Activated T-cell treated with anti-CD3 and anti-CD28 coated beads for 48 hours (primary cell): Measurements from ENCODE around the gene MED15.

ENCODE experiments used
- DNase-seq: peaks from one replicate; pipeline ENCODE4 v3.0.0-alpha.2; 2020; ENCODE audit warnings: low read depth

MED15 gene

GRCh38 chr22:20626811-20627210 lies 119.4 kb downstream of the MED15 start:
- no peak for DNase-seq

GRCh38 chr22:20627432-20627831 lies 120.0 kb downstream of the MED15 start:
- no peak for DNase-seq

- DNase-seq = no peak
Observed at GRCh38 chr22:20628081-20628939, 120.9 kb downstream of the MED15 start.

GRCh38 chr22:20629401-20629800 lies 122.0 kb downstream of the MED15 start:
- no peak for DNase-seq

GRCh38 chr22:20630873-20631617 lies 123.6 kb downstream of the MED15 start:
- no peak for DNase-seq

- no peak for DNase-seq
Observed at GRCh38 chr22:20632082-20632481, 124.7 kb downstream of the MED15 start.

GRCh38 chr22:20632518-20632917 lies 125.1 kb downstream of the MED15 start:
- no peak for DNase-seq

- no peak for DNase-seq
Observed at GRCh38 chr22:20634560-20635226, 127.3 kb downstream of the MED15 start.

GRCh38 chr22:20635227-20635591 lies 127.8 kb downstream of the MED15 start:
- no peak for DNase-seq

- no peak for DNase-seq
Observed at GRCh38 chr22:20636075-20636812, 128.8 kb downstream of the MED15 start.

GRCh38 chr22:20636945-20637344 lies 129.5 kb downstream of the MED15 start:
- no peak for DNase-seq
